Measurements from ENCODE around the gene RABGEF1. TPM values are rescaled to one million over a fixed set of nuclear protein-coding genes. Genes with fewer than 3 reads are reported as not detected.

Gene RABGEF1
- total and polyA plus RNA-seq, 2 experiments from 2014 or later: 14.7 to 17.5 TPM

DNA sequence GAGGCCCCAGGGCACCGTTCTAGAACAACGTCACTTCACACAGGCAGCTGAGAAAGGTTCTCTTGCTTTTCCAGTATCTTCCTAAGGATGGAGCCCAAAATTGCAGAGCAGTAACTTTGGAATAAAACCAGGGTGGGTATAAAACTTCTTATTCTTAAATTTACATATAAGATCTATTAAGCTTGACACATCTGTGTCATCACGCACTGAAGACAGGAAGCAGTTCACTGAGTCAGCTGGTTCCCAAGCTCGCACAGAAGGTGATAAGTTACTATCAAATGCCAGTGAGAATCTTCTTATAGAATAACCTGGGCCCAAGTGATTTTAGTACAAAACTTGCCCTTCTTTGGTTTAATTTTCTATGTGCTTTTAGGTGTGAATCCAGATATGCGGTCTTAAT is 70.2 kb downstream of the RABGEF1 start:
- DNase-seq (ENCODE audit: low spot score) (no peak), ATAC-seq (no peak)
- Mint-ChIP-seq H3K27ac (no peak overlapping the region), H3K27me3 (ENCODE audit: insufficient read depth, low read depth, poor library complexity) (no peaks in the 10 kb centered on the region), H3K36me3 (ENCODE audit: low read depth) (peaks cover 40% of the 10 kb centered on the region), H3K4me1 (peaks cover 3% of the 10 kb centered on the region), H3K4me3 (no peak overlapping the region), H3K9me3 (no peaks in the 10 kb centered on the region)
- H4K20me1 ChIP-seq (replicated peaks; ENCODE audit: insufficient read depth): no peaks in the 10 kb centered on the region; the same call in 1 of the 2 replicates
- no peak overlapping the region for H3K27ac ChIP-seq (ENCODE audit: low read depth)
- no peaks in the 10 kb centered on the region for H3K27me3 ChIP-seq (ENCODE audit: insufficient read depth)
- no peaks in the 10 kb centered on the region for H3K9me2 ChIP-seq (ENCODE audit: insufficient read depth)
- H3K79me2 ChIP-seq (replicated peaks; ENCODE audit: insufficient read depth): no peaks in the 10 kb centered on the region
- H3K4me2 ChIP-seq: no peak overlapping the region
- no peaks in the 10 kb centered on the region for H3K4me1 ChIP-seq (ENCODE audit: insufficient read depth)
- H3K4me3 ChIP-seq: no peak overlapping the region
- peaks cover 14% of the 10 kb centered on the region; the same call in 1 of the 2 replicates for H3K36me3 ChIP-seq (ENCODE audit: insufficient read depth)
- no peaks in the 10 kb centered on the region for H3F3A ChIP-seq (replicated peaks; ENCODE audit: low read depth)
- no peak overlapping the region for H2AFZ ChIP-seq
- no peak for TF ChIP-seq NANOG (IDR thresholded peaks at IDR 0.05; ENCODE audit: borderline replicate concordance)
- TF ChIP-seq CREB1 (CRISPR knock-in tag; IDR thresholded peaks at IDR 0.05; ENCODE audit: low read depth): no peak
- TF ChIP-seq EZH2 (IDR thresholded peaks at IDR 0.05; ENCODE audit: low read depth, unreplicated experiment): no peak
- TF ChIP-seq EZH2phosphoT487 (IDR thresholded peaks at IDR 0.05; ENCODE audit: unreplicated experiment): no peak
- no peak for TF ChIP-seq REST (IDR thresholded peaks at IDR 0.05; ENCODE audit: unreplicated experiment)
- TF ChIP-seq JUNB (IDR thresholded peaks at IDR 0.05; ENCODE audit: unreplicated experiment): no peak
- TF ChIP-seq, protein P1, sequence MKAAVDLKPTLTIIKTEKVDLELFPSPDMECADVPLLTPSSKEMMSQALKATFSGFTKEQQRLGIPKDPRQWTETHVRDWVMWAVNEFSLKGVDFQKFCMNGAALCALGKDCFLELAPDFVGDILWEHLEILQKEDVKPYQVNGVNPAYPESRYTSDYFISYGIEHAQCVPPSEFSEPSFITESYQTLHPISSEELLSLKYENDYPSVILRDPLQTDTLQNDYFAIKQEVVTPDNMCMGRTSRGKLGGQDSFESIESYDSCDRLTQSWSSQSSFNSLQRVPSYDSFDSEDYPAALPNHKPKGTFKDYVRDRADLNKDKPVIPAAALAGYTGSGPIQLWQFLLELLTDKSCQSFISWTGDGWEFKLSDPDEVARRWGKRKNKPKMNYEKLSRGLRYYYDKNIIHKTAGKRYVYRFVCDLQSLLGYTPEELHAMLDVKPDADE (IDR thresholded peaks at IDR 0.05): no peak
- TF ChIP-seq, protein P2, sequence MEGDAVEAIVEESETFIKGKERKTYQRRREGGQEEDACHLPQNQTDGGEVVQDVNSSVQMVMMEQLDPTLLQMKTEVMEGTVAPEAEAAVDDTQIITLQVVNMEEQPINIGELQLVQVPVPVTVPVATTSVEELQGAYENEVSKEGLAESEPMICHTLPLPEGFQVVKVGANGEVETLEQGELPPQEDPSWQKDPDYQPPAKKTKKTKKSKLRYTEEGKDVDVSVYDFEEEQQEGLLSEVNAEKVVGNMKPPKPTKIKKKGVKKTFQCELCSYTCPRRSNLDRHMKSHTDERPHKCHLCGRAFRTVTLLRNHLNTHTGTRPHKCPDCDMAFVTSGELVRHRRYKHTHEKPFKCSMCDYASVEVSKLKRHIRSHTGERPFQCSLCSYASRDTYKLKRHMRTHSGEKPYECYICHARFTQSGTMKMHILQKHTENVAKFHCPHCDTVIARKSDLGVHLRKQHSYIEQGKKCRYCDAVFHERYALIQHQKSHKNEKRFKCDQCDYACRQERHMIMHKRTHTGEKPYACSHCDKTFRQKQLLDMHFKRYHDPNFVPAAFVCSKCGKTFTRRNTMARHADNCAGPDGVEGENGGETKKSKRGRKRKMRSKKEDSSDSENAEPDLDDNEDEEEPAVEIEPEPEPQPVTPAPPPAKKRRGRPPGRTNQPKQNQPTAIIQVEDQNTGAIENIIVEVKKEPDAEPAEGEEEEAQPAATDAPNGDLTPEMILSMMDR (conservative IDR thresholded peaks at IDR 0.05; ENCODE audit: low read depth in 2 of 2): no peak
- TF ChIP-seq, protein P3, sequence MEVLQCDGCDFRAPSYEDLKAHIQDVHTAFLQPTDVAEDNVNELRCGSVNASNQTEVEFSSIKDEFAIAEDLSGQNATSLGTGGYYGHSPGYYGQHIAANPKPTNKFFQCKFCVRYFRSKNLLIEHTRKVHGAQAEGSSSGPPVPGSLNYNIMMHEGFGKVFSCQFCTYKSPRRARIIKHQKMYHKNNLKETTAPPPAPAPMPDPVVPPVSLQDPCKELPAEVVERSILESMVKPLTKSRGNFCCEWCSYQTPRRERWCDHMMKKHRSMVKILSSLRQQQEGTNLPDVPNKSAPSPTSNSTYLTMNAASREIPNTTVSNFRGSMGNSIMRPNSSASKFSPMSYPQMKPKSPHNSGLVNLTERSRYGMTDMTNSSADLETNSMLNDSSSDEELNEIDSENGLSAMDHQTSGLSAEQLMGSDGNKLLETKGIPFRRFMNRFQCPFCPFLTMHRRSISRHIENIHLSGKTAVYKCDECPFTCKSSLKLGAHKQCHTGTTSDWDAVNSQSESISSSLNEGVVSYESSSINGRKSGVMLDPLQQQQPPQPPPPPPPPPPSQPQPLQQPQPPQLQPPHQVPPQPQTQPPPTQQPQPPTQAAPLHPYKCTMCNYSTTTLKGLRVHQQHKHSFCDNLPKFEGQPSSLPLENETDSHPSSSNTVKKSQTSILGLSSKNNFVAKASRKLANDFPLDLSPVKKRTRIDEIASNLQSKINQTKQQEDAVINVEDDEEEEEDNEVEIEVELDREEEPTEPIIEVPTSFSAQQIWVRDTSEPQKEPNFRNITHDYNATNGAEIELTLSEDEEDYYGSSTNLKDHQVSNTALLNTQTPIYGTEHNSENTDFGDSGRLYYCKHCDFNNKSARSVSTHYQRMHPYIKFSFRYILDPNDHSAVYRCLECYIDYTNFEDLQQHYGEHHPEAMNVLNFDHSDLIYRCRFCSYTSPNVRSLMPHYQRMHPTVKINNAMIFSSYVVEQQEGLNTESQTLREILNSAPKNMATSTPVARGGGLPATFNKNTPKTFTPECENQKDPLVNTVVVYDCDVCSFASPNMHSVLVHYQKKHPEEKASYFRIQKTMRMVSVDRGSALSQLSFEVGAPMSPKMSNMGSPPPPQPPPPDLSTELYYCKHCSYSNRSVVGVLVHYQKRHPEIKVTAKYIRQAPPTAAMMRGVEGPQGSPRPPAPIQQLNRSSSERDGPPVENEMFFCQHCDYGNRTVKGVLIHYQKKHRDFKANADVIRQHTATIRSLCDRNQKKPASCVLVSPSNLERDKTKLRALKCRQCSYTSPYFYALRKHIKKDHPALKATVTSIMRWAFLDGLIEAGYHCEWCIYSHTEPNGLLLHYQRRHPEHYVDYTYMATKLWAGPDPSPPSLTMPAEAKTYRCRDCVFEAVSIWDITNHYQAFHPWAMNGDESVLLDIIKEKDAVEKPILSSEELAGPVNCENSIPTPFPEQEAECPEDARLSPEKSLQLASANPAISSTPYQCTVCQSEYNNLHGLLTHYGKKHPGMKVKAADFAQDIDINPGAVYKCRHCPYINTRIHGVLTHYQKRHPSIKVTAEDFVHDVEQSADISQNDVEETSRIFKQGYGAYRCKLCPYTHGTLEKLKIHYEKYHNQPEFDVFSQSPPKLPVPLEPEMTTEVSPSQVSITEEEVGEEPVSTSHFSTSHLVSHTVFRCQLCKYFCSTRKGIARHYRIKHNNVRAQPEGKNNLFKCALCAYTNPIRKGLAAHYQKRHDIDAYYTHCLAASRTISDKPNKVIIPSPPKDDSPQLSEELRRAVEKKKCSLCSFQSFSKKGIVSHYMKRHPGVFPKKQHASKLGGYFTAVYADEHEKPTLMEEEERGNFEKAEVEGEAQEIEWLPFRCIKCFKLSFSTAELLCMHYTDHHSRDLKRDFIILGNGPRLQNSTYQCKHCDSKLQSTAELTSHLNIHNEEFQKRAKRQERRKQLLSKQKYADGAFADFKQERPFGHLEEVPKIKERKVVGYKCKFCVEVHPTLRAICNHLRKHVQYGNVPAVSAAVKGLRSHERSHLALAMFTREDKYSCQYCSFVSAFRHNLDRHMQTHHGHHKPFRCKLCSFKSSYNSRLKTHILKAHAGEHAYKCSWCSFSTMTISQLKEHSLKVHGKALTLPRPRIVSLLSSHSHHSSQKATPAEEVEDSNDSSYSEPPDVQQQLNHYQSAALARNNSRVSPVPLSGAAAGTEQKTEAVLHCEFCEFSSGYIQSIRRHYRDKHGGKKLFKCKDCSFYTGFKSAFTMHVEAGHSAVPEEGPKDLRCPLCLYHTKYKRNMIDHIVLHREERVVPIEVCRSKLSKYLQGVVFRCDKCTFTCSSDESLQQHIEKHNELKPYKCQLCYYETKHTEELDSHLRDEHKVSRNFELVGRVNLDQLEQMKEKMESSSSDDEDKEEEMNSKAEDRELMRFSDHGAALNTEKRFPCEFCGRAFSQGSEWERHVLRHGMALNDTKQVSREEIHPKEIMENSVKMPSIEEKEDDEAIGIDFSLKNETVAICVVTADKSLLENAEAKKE (CRISPR knock-in tag; IDR thresholded peaks at IDR 0.05): no peak
- TF ChIP-seq ZNF114 (CRISPR knock-in tag; IDR thresholded peaks at IDR 0.05): no peak
- TF ChIP-seq STAT1 (IDR thresholded peaks at IDR 0.05; ENCODE audit: unreplicated experiment): no peak
